Measurements from ENCODE around the gene YWHAE. TPM values are rescaled to one million over a fixed set of nuclear protein-coding genes. Genes with fewer than 3 reads are reported as not detected.

The YWHAE gene
- total and polyA plus RNA-seq, 2 of the 4 experiments (the other 2 are of a cell fraction): 358 to 774 TPM

DNA sequence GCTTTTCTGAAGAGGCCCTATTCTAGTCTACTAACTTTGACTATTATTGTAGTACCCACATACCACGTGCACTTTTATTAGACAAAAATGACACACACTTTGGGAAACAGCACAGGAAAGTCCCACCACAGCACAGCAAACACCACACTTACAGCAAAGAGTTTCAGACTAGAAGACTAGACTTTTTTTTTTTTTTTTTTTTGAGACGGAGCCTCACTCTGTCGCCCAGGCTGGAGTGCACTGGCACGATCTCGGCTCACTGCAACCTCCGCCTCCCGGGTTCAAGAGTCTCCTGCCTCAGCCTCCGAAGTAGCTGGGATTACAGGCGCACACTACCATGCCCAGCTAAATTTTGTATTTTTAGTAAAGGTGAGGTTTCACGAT, 20.1 kb downstream of the YWHAE start:
- Histone ChIP-seq H2BK120ac (ENCODE audit: low read depth, low read length) (no peak overlapping the region), H3K14ac (replicated peaks; ENCODE audit: low read depth, low read length) (no peak overlapping the region), H3K18ac (ENCODE audit: low read depth, low read length) (no peak overlapping the region), H4K8ac (ENCODE audit: low read depth in 2 of 2, low read length in 2 of 2) (no peak overlapping the region), H2BK20ac (ENCODE audit: low read depth, low read length) (no peak overlapping the region), H2AFZ (replicated peaks; ENCODE audit: low read length, poor library complexity) (no peak overlapping the region), H2BK5ac (ENCODE audit: low read depth, low read length, poor library complexity, severe bottlenecking) (no peak overlapping the region), H2AK5ac (ENCODE audit: low read depth, low read length) (no peak overlapping the region), H3K79me1 (ENCODE audit: low read depth in 1 of 2, low read length in 2 of 2) (peaks cover 0 to 56% of the 10 kb centered on the region in 2 experiments; a peak in 2 of 4 replicates), H3K9me1 (ENCODE audit: insufficient read depth, low read length) (peaks cover 31% of the 10 kb centered on the region), H3K4ac (ENCODE audit: low read depth, low read length) (no peak overlapping the region), H3K4me2 (ENCODE audit: low read depth, low read length) (no peak overlapping the region), H3K4me1 (ENCODE audit: control insufficient read depth, insufficient read depth, low read length) (peaks cover 28% of the 10 kb centered on the region), H2BK15ac (ENCODE audit: low read depth, low read length) (no peak overlapping the region), H3K56ac (ENCODE audit: extremely low read depth, insufficient read depth, low read length) (no peak overlapping the region), H3K27me3 (ENCODE audit: control insufficient read depth, insufficient read depth, low read length) (no peaks in the 10 kb centered on the region), H4K5ac (ENCODE audit: low read depth, low read length) (no peak overlapping the region), H2AK9ac (replicated peaks; ENCODE audit: low read depth, low read length, poor library complexity) (no peak overlapping the region), H3K23ac (ENCODE audit: low read depth, low read length) (peak overlapping the region; percentile 49; the same call in 1 of the 2 replicates), H3K36me3 (ENCODE audit: control insufficient read depth, insufficient read depth, low read length) (peaks cover 5% of the 10 kb centered on the region; the same call in 1 of the 2 replicates), H3K27ac (ENCODE audit: insufficient read depth, low read length) (no peak overlapping the region), H4K91ac (ENCODE audit: insufficient read depth, low read depth, low read length) (no peak overlapping the region), H4K20me1 (ENCODE audit: insufficient read depth, low read length) (peaks cover 100% of the 10 kb centered on the region), H3K9ac (ENCODE audit: low read depth, low read length) (no peak overlapping the region), H3K9me3 (ENCODE audit: control insufficient read depth, insufficient read depth, low read length) (no peaks in the 10 kb centered on the region), H3K4me3 (ENCODE audit: insufficient read depth, low read depth, low read length) (no peak overlapping the region)
- CTCF ChIA-PET: interaction anchor here (1.4 kb wide), 1 partner anchor 15 kb away, joined by 6 read pairs; no protein-coding TSS in a partner anchor
- DNase-seq (no peak), ATAC-seq (ENCODE audit: low read depth) (no peak)
- intact Hi-C loops (cut with micrococcal nuclease) (no loop called here), dilution Hi-C loops (cut with HindIII; ENCODE audit: low sequenced_read_pairs, unreplicated experiment) (no loop called here), in situ Hi-C loops (cut with MboI; ENCODE audit: low sequenced_read_pairs) (no loop called here)
- no TSS peak for BruUV-seq (replicated peaks)
- POLR2A ChIA-PET (ENCODE audit: unreplicated experiment): interaction anchor here (0.6 kb wide), 1 partner anchor 120 kb away, joined by 4 read pairs; no protein-coding TSS in a partner anchor
- TF ChIP-seq CTCF (conservative IDR thresholded peaks at IDR 0.05; ENCODE audit: low read depth, low read length): no peak
- TF ChIP-seq CEBPB (IDR thresholded peaks at IDR 0.05; ENCODE audit: low read depth, low read length): no peak
- no peak for TF ChIP-seq FOS (IDR thresholded peaks at IDR 0.05; ENCODE audit: low read depth, low read length)
- no peak for TF ChIP-seq POLR2A (IDR thresholded peaks at IDR 0.05; ENCODE audit: low read depth, low read length)
- TF ChIP-seq, protein P1, sequence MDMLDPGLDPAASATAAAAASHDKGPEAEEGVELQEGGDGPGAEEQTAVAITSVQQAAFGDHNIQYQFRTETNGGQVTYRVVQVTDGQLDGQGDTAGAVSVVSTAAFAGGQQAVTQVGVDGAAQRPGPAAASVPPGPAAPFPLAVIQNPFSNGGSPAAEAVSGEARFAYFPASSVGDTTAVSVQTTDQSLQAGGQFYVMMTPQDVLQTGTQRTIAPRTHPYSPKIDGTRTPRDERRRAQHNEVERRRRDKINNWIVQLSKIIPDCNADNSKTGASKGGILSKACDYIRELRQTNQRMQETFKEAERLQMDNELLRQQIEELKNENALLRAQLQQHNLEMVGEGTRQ (IDR thresholded peaks at IDR 0.05; ENCODE audit: low read depth, low read length): no peak
- TF ChIP-seq MXI1 (IDR thresholded peaks at IDR 0.05; ENCODE audit: borderline replicate concordance, low read depth, low read length): no peak
- TF ChIP-seq MAZ (IDR thresholded peaks at IDR 0.05; ENCODE audit: borderline replicate concordance, low read depth, low read length): no peak
- no peak for TF ChIP-seq ELK1 (IDR thresholded peaks at IDR 0.05; ENCODE audit: borderline replicate concordance, low read depth, low read length)
- TF ChIP-seq RFX5 (IDR thresholded peaks at IDR 0.05; ENCODE audit: low read depth, low read length): no peak
- no CpG with 5 or more reads among the region's 10 CpGs for WGBS, 2 experiments (ENCODE audit: extremely low coverage in 2 of 2, insufficient read length in 1 of 2)
